Measurements from ENCODE around the gene ZNF800. TPM values are rescaled to one million over a fixed set of nuclear protein-coding genes. Genes with fewer than 3 reads are reported as not detected.

ZNF800 gene
- polyA plus RNA-seq, 1 donor (not counting 4 experiments of a cell fraction or from before 2014, with no cell fraction given) = 18.0 TPM

GRCh38 chr7:127348247-127348631, 44.3 kb downstream of the ZNF800 start:
- no peak for FAIRE-seq
- no peaks in the 10 kb centered on the region for H3K79me2 ChIP-seq (ENCODE audit: control insufficient read depth, insufficient read depth, low read length)
- no peaks in the 10 kb centered on the region for H3K4me1 ChIP-seq (ENCODE audit: control insufficient read depth, extremely low read depth, insufficient read depth, low read length)
- no peaks in the 10 kb centered on the region for H3K36me3 ChIP-seq (ENCODE audit: control insufficient read depth in 2 of 2, extremely low read depth in 1 of 2, insufficient read depth in 2 of 2, low read length in 2 of 2)
- H2AFZ ChIP-seq (ENCODE audit: control insufficient read depth, low read length) = peak overlapping the region; percentile 59
- H3K9me1 ChIP-seq (ENCODE audit: control insufficient read depth, extremely low read depth, insufficient read depth, low read length) = peaks cover 2% of the 10 kb centered on the region
- DNase-seq (ENCODE audit: low read depth, low spot score) = no peak
- H3K27ac ChIP-seq (ENCODE audit: control insufficient read depth, insufficient read depth, low read length) = no peak overlapping the region
- no peak for TF ChIP-seq CTCF (optimal IDR thresholded peaks at IDR 0.05 in 1 of 3, IDR thresholded peaks at IDR 0.05 in 1 of 3, conservative IDR thresholded peaks at IDR 0.05 in 1 of 3; ENCODE audit: extremely low read depth in 1 of 3, insufficient read depth in 2 of 3, low read length in 3 of 3)
- peak overlapping the region; percentile 53 for H3K9ac ChIP-seq (ENCODE audit: control insufficient read depth, extremely low read depth, insufficient read depth, low read length)
- H3K27me3 ChIP-seq (ENCODE audit: control insufficient read depth, extremely low read depth, insufficient read depth, low read length) = no peaks in the 10 kb centered on the region
- no peaks in the 10 kb centered on the region for H4K20me1 ChIP-seq (ENCODE audit: control insufficient read depth, extremely low read depth, insufficient read depth, low read length)
- peak overlapping the region; percentile 93 for H3K4me2 ChIP-seq (ENCODE audit: control insufficient read depth, extremely low read depth, insufficient read depth, low read depth, low read length)
- no peaks in the 10 kb centered on the region for H3K9me3 ChIP-seq (ENCODE audit: control insufficient read depth, low read depth, low read length)
- H3K4me3 ChIP-seq (ENCODE audit: control insufficient read depth in 2 of 3, extremely low read depth in 1 of 3, insufficient read depth in 2 of 3, low read depth in 1 of 3, low read length in 3 of 3) = peak overlapping the region; percentile 29 to 60 (median 56)
- dilution Hi-C loops (cut with MboI; ENCODE audit: extremely low pct_ligation_motif_present, low sequenced_read_pairs) = no loop called here

GRCh38 chr7:127347567-127348246, 44.8 kb downstream of the ZNF800 start:
- no peak overlapping the region for H3K27ac ChIP-seq (ENCODE audit: control insufficient read depth, insufficient read depth, low read length)
- no peaks in the 10 kb centered on the region for H3K27me3 ChIP-seq (ENCODE audit: control insufficient read depth, extremely low read depth, insufficient read depth, low read length)
- no peaks in the 10 kb centered on the region for H3K36me3 ChIP-seq (ENCODE audit: control insufficient read depth in 2 of 2, extremely low read depth in 1 of 2, insufficient read depth in 2 of 2, low read length in 2 of 2)
- peak overlapping the region; percentile 53 for H3K9ac ChIP-seq (ENCODE audit: control insufficient read depth, extremely low read depth, insufficient read depth, low read length)
- DNase-seq (ENCODE audit: low read depth, low spot score) = no peak
- H3K4me3 ChIP-seq (ENCODE audit: control insufficient read depth in 2 of 3, extremely low read depth in 1 of 3, insufficient read depth in 2 of 3, low read depth in 1 of 3, low read length in 3 of 3) = peak overlapping the region; percentile 29 to 60 (median 56)
- no peaks in the 10 kb centered on the region for H3K4me1 ChIP-seq (ENCODE audit: control insufficient read depth, extremely low read depth, insufficient read depth, low read length)
- peaks cover 2% of the 10 kb centered on the region for H3K9me1 ChIP-seq (ENCODE audit: control insufficient read depth, extremely low read depth, insufficient read depth, low read length)
- no peaks in the 10 kb centered on the region for H3K9me3 ChIP-seq (ENCODE audit: control insufficient read depth, low read depth, low read length)
- TF ChIP-seq EZH2 (IDR thresholded peaks at IDR 0.05; ENCODE audit: low read length) (no peak), CTCF (optimal IDR thresholded peaks at IDR 0.05 in 1 of 3, IDR thresholded peaks at IDR 0.05 in 1 of 3, conservative IDR thresholded peaks at IDR 0.05 in 1 of 3; ENCODE audit: extremely low read depth in 1 of 3, insufficient read depth in 2 of 3, low read length in 3 of 3) (peak in 2 of 3 experiments; percentile 29 to 66)
- H3K79me2 ChIP-seq (ENCODE audit: control insufficient read depth, insufficient read depth, low read length) = no peaks in the 10 kb centered on the region
- H2AFZ ChIP-seq (ENCODE audit: control insufficient read depth, low read length) = peak overlapping the region; percentile 83
- no peak for FAIRE-seq
- H3K4me2 ChIP-seq (ENCODE audit: control insufficient read depth, extremely low read depth, insufficient read depth, low read depth, low read length) = peak overlapping the region; percentile 93
- dilution Hi-C loops (cut with MboI; ENCODE audit: extremely low pct_ligation_motif_present, low sequenced_read_pairs) = no loop called here
- no peaks in the 10 kb centered on the region for H4K20me1 ChIP-seq (ENCODE audit: control insufficient read depth, extremely low read depth, insufficient read depth, low read length)
